ENCODE measurements around the gene PEAK1.

The PEAK1 gene

DNA sequence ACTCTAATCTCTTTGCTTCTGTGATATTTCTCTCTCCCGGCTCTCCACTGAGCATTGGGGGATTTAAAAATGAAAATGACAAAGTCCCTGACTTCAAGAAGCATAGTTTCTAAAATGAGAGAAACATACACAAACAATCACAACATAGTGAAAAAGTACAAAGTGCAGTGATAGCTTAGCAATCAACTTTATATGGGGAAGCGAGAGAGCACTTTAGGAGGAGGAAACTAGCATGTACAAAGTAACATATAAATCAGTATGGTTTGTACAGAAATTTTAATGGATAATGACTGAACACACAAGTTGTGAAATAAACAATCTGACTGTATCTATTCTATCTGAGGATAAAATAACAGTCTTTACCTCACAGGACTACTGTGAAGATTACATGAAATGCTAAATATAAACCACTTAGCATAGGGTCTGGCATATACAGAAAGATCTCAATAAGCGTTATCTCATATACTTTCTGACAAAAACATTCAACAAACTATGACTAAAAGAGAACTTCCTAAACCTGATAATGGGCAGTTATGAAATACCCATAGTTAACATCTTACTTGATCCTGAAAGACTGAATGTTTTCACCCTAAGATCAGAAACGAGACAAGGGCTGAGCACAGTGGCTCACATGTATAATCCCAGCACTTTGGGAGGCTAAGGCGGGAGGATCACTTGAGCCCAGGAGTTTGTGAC is 61.2 kb downstream of the PEAK1 start:
- no peak for DNase-seq

DNA sequence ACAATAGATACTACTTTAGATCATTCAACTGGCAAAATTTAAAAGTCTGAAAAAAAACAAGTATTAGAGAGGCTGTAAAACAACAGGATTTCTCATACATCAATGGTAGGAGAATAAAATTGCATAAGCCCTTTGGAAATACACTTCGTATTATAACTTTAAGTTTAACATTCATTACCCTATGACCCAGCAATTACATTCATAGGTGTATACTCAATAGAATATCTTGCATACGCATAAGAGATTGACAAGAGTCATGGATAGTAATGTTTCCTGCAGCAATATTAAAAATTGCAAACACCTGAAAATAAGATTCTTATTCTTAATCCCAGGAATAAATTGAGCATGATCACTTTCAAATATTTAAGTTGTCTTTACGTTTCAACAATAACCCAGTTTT is 63.6 kb downstream of the PEAK1 start:
- DNase-seq: no peak

DNA sequence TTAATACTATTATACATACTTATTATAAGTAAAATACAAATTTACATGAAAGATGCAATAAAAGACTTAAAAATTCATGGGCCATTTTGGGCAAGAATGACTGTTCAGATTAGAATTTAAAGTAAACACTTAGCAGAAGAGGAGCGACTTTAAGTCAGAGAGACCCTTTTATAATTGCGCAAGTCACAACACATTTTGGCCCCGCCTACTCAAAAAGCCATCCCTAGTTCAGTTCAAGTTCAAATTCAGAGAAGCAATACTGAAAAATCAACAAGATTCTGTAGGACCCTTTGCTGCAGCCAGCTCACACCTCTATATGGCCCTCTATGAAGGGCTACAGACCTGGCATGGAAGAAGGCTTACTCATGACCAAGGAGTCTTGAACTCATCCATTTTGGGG is 64.6 kb downstream of the PEAK1 start:
- DNase-seq: no peak

DNA sequence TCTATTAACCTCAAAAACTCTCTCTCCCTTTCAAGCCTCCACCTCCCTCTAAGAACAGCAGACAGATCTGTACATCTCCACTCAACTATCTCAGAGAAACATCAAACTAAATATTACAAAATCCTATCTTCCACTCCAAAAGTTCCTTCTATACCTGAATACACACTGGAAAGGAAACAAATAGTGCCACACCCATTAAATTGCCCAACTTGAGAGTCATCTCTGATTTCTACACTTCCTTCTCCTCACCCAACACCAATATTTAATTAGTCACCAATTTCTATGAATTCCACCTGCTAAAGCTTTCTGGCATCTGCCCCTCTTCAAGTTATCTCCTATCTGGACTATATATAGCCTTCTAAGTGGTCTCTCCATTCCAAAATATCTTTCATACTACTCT is 65.8 kb downstream of the PEAK1 start:
- no peak for DNase-seq

DNA sequence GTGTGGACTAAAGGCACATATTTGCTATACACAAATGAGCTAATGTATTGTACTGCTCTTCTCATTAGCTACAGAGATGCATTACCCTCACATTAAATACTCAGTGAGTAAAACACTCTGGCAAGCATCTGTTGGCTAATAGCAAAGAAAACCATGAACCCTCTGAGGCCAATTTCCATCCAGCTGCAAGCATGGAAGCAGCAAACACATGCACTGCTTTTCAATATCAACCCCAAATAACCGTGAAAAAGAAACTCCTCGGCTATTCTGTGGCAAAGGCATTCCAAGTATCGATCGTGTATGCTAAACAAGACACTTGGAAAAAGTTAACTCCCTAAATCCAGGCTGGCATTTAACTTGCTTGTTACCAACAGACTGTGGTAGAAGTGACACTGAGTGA is 67.0 kb downstream of the PEAK1 start:
- DNase-seq: no peak

DNA sequence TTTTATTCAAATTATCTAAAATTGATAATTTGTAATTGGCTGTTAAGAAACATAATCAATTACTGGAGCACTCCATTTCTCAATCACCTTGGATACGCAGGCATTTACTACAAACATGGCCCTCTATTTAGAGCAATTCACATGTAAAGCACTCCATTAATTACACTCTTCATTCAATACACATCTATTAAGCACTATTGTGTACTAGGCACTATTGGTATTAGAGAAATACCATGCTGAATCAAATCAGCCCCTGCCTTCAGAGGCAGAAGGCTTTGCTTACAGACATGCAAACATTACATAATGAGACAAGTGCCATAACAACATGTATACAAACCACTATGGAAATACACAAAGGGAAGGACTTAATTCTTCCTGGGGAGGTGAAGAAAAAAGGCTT is 69.1 kb downstream of the PEAK1 start:
- no peak for DNase-seq

DNA sequence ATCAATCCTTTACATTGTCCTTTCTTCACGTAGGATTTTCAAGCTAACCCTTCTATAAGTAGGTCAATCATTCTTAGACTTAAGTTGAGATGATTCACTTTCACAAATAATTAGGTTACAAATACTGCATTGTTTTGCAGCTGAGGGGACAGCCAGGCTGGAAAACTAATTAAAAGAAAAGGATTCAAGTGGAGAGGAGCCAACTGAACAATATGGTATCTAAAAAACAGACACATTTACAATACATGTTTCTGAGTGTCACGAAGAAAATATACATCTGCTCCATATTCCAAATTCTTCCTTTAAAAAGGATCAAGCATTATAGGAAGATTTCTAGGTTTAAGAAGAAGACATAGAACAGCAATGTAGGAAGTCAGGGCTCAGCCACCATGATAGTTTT is 70.2 kb downstream of the PEAK1 start:
- no peak for DNase-seq

DNA sequence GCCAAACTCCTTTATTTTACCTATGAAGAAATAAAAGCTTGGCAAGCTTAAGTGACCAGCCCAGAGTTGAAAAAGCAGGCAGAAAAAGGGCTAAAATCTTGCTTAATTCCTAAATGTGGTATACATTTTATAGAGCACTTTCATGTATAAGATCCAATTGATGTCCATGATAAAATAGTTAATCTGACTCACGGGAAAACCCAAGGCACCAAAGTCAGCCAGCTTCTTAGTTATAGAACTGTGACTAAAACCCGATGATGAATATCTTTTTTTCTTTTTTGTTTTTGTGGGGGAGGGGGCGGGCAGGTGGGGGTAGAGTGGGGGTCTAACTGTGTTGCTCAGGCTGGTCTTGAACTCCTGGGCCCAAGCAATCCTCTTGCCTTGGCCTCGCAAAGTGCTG is 71.4 kb downstream of the PEAK1 start:
- no peak for DNase-seq

DNA sequence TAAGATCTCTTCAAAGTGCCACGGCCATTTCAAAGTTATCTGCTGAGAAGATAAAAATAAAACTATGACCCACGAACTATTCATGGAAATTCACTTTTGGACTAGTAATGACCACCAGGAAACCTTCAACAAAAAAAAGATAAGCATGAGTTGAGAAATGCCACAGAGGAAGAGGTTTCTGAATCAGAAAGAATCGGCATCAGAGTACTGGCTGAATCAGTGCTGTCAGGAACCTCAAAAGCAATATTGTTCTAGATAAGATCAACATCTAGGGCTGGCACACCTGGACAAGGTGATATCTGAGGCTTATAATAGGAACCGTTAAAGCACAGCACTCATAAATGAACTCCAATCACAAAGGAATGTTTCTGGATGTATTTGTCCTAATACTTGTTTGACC is 72.7 kb downstream of the PEAK1 start:
- no peak for DNase-seq

DNA sequence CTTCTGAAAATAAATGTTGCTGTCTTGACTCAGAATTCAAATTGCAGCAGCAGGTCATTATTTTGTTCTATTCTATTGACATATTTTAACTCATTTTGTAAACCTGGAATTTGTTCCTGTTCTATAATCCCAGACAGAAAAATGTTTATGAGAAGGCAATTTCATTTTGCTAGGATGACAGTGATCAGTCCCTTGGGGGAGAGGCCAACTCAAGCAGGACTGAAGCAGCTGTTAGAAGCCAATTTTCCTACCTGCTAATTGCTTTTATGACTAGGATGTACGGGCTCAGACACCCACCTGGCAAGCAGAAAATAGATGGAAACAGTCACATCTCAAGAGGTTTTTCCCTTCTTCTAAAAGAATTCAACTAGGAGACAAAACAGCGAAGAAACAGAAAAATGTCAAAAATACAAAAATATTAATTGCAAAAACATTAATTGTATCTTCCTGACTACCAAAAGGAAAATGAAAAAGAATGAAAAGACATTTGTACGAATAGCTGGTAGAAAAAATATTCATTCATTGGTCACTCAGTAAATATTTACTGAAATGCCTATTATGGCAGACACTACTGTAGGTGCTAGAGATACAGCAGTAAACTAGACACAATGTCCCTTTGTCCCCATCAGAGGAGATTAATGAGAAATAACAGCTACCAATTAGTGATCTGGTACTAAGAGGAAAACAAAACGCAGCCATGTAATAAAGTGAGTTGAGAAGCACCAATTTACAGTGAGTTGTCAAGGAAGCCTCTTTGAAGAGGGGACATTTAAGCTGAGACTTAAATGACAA is 73.5 kb downstream of the PEAK1 start:
- no peak for DNase-seq

DNA sequence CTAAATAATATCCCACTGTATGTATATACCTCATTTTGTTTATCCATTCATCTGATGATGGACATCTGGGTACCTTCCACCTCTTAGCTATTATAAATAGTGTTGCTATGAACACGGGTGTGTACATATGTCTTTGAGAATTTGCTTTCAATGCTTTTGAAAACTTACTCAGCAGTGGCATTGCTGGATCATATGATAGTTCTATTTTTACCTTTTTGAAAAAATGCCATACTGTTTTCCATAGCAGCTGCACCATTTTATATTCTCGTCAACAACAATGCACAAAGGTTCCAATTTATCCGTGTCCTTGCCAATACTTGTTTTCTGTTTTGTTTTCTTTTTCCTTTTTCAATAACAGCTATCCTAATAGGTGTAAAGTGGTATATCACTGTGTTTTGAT is 77.1 kb downstream of the PEAK1 start:
- DNase-seq: no peak

DNA sequence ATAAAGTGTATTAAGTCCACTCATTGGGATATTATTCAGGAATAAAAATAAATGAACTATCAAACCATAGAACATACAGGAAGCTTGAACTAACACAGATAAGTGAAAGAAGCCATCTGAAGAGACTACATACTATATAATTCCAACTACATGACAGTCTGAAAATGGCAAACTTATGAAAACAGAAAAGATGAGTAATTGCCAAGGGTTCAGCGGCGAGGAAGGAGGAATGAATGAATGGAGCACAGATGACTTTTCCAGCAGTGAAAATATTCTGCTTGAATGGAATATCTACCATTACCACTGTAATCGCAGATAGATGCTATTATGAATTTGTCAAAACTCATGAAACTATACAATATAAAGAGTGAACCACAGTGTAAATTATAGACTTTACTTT is 79.7 kb downstream of the PEAK1 start:
- DNase-seq: no peak

DNA sequence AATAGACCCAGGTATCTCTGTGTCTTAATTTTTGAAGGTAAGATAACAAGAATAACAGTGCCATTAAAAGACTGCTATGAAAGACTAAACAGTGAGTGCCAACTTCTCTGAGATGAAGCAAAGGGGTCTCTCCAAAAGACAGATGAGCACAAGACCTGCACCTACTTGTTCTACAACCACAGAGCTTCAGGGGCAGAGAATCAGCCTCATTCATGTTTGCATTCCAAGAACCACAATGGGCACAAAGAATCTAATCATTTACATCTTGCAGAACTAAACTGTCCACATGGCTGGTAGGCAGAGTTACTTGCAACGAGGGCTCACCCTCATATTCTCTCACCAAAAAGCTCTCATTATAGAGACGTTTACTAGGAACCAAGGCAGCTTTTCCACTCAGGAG is 83.9 kb downstream of the PEAK1 start:
- no peak for DNase-seq

DNA sequence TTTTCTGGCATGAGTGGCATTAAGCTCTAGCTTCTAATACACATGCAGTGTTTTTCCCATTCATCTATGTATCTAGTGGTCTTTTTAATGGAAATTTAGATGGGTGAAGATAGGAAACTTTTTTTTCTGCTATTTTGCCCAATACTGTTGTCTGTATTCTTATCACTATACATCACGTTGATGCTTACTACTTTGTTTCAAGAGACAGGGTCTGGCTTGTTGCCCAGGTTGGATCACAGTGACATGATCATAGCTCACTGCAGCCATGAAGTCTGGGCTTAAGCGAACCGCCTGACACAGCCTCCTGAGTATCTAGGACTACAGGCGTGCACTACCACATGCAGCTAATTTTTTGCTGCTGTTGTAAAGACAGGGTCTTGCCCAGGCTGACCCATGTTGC is 84.6 kb downstream of the PEAK1 start:
- no peak for DNase-seq

DNA sequence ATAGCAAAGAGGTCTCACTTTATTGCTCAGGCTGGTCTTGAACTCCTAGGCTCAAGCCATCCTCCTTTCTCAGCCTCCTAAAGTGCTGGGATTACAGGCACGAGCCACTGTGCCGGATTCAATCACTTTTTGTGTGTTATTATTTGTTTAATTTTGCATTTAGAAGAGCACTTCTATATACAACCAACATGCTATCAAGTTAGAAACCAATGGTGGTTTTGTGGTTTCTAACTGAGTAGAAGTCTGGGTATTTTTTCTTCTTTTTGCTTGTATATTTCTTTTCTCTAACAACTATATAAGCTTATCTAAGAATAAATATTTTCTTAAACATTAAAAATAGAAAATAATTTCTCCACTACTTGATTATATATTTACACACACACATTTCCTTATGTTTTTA is 86.7 kb downstream of the PEAK1 start:
- DNase-seq: no peak

DNA sequence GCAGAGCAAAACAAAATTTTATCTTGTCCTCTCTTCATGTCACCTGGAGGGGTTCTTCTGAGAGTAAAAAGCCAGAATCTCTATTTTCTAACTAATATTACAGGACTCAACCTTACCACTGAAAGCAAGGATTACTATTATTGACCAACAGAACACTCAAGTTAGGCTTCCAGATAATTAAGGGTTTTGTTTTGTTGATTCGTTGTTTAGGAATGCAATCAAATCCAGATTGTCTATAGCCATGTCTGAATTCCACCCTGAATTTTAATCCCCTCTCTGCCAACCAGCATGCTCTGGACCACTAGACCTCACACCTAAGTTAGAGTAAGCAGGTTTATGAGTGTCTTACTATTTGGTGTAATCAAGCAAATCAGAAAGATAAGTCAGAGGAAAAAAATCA is 90.7 kb downstream of the PEAK1 start:
- no peak for DNase-seq

DNA sequence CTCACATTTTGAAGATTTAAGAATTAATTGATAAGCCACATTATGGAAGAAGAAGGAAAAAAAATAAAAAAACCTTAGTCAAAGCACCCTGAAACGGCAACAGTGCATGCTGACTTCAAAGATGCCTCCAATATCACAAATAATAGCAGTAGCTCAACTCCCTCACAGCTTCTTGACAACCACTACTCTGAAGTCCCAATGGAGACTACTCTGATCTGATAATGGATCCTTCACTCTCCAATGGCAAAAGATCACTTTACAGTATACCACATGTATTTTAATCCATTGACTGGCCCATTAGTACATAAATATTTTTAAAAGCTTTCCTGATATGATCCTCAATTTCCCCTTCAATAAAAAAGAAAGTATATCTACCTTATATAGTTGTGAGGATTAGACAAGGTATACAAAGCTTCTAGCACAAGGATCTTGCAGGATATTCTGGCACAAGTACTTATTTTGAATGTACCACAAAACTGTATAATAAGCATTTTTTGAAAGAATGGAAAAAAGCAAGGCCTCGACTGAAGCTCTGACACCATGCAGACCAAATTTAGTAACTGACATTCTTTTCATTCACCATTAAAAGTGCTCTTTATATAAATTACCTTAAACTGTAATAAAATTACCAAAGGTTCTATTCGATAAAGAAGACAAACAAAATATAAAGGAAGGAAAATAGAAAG is 91.9 kb downstream of the PEAK1 start:
- no peak for DNase-seq

DNA sequence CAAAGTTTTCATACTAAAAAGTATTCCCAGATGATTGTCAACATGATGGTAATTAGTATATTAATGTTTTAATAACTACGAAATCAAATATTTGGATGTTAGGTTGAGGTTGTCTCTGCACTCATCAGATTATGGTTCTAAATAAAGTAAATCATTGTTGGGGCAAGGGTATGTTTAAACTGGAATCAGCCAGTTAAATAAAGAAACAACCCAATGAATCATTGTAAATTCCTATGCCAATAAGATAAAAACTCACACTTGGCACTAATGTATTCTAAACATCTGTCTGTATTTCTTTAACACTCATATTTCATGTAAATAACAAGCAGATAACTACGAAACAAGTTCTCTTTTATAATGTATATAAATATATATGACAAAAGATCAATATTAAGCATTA is 92.7 kb downstream of the PEAK1 start:
- DNase-seq: no peak

DNA sequence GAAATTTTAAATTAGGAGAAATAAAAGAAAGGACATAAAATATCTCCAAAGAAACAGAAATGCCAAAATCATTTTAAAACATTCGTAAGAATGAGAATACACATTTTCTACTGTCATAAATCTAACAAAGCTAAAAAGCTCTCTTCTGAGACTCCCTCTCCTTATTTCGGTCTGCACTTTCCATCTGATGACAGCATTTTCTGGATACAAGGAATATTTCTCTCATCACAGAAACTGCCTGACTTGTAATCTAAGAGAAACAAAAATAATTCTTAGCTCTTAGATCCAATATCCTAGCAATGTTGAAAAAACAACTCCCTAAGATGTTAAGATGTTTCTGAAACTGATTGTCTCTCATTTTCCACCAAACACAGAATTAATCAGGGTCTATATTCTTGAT is 93.5 kb downstream of the PEAK1 start:
- DNase-seq: no peak

DNA sequence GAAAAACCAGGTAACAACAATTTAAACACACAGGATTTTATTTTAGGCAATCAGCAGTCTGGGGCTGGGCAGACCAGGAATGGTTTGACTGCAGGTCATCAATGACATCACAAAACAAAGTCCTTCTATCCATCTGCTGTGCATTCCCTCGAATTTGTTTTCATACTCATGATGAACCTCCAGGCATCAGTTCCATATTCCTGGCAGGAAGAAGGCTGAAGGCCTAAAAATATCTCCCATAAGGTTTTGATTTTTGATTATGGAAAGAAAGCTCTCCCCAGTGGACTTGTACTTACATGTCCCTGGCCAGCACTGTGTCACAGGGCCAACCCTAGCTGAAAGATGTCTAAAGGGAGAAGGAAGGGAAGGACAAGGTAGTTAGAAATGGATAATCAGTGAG is 107.4 kb downstream of the PEAK1 start:
- DNase-seq: no peak

DNA sequence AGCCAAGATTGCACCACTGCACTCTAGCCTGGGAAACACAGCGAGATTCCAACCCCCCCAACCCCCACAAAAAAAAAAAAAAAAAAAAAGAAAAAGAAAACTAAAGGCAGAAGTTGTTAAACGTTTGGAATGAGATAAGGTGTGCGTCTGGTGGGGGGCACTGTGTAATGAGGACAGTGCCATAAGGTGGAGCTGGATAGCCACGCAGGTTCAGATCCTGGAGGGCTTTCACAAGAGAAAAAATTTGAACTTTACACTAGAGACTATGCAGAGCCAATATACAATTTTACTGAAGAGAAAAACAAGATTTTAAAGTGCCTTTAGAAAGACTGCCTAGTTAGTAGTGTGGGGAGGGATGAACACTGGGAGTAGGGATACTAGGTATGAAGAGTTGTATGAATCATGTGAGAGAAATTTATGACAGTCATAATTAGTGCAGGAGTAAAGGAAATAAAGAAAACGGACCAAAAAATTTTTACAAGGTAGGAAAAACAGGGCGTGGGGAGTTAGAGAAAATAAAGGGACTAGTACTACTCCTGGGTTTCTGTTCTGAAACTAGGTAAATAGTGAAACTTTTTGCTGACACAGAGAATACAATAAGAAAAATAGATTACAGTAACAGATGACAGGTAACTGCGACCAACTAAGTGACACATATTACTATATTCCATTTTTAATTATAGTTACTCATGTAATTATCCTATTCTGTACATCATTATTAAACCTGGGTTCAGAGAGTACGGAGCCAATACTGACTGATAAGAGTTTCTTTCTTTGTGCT is 108.1 kb downstream of the PEAK1 start:
- DNase-seq: no peak

DNA sequence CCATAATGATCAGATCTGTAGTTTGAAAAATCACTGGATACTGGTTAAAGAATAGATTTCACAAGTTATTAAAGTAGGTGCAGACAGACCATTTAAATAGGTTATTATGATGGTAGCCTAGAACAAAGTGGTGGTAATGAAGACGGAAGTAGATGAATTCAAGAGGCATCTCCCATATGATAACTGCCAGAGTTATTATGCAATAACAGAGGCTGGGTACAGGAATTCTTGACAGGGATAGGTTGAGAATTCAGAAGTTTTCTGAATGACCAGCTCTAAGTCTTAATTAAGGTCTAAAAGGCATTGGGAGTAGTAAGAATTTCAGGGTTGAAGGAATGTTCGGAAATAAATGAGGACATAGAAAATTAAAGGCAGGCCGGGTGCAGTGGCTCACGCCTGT is 108.9 kb downstream of the PEAK1 start:
- DNase-seq: no peak

DNA sequence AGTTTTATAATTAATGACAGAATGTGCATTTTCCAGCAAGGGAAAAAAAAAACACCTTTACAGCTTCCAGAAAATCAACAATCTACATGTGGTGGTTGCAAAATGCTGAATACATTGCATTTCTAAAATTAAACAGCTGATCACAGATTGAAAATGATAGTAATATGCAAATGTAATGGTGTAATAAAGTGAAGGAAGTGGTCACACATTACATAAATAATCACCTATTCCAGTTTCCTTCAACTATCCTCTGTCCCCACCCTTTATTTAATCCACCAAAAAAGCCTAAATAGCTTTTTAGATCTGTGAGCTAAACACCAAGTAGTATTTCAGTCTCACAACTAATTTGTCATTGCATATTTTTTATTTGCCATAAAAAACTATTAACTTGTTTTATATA is 110.5 kb downstream of the PEAK1 start:
- no peak for DNase-seq

DNA sequence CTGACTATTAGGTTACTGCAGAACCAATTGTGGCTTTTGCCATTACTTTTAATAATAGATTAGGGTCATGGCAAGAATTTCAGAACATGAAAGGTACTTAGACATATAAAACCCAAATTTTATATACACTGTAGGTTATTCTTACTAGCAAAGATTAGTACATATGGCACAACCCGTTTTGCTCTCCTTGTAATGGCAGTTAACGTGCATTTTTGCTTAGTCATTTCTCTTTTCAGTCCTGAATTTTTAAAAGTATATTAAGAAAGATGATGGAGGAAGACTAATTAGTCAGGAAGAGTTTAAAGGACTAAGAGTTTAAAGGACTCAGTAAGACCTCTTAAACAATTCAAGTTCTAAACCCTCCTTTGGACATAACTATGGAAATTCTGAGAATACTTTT is 114.0 kb downstream of the PEAK1 start:
- DNase-seq: no peak
